Epithelial cell of prostate (primary cell): ENCODE results near the gene GSAP.
A peak's percentile ranks its signal among the peaks of the same experiment; 100 is the strongest.
"Not testable (repeated sequence)": the region's sequence is repeated elsewhere in the genome, so short reads cannot be mapped to it uniquely, and the experiment has no call there.

Source experiments
- DNase-seq: peaks from one replicate; pipeline ENCODE4 v3.0.0-alpha.2; 2011; ENCODE audit warnings: low read depth, low spot score
- H3K27ac ChIP-seq: fragments of 450-650 bp; 2 replicates; pipeline ENCODE4 v1.5.1; 2017; ENCODE audit warnings: mild to moderate bottlenecking

Gene GSAP

GRCh38 chr7:77335581-77335980 lies 80.6 kb downstream of the GSAP start:
- H3K27ac ChIP-seq, result no peak overlapping the region
- DNase-seq, result no peak

GRCh38 chr7:77334039-77334438 lies 82.1 kb downstream of the GSAP start:
- not testable (repeated sequence) for DNase-seq, H3K27ac ChIP-seq

DNA sequence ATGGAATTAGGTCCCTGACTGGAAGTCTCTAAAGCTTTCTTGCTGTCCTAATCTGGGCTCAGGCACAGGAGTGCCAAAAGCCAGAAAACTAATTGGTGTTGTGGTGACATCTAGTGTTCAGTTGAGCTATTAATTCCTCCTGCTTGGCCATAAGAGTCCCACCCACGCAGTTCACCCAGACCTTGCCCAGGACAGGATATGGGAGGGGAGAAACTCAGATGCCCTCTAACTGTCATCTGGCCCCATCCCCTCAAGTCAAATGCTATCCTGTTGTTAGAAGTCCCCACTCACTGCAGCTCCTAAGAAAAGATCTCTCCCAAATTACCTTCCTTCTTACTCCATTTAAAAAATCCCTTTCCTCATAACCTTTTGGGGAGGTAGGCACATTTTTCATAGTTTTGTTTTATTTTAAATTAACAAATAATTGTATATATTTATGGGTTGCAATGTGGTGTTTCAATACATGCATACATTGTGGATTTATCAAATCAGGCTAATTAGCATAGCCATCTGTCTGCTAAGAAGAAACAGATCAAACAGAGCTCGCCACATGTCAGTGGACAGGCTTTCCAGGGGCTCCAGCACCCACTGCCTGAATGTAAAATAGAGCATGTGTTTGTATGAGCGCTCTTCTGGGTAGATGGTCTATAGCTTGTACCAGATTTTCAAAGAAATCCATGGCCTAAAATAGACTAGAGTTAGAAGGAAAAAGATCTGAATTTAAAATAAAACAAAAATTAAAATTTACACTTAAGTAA lies 84.0 kb downstream of the GSAP start:
- no peak for DNase-seq
- no peak overlapping the region for H3K27ac ChIP-seq

GRCh38 chr7:77330169-77330882 lies 85.8 kb downstream of the GSAP start:
- no peak for DNase-seq
- no peak overlapping the region for H3K27ac ChIP-seq

DNA sequence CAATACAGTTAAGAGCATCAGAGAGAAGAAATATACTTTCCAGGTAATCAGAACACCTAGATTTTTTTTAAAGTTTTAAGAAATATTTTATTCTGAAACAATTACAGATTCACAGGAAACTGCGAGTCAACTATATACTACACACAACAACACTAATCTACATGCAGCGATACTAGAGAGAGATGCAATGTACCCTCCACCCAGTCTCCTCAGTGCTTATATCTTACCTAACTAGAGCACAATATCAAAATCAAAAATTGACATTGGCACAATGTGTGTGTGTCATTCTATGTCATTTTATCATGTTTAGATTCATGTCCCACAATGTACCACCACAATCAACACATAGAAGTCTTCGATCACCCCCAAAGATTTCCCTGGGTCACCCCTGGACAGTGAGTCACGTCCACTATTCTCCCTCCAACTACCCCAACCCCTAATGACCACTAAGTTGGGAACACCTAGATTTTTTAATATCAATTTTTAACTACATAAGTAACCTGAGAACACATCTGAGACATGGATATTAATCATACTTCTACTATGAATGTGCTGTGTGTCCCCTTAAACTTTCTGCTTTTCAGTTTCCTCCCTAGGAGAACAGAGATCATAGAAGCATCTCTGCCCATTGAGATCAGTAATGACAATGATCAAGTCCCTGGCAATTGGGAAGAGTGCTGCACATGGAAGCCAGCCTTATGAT lies 86.5 kb downstream of the GSAP start:
- H3K27ac ChIP-seq, result no peak overlapping the region
- no peak for DNase-seq

DNA sequence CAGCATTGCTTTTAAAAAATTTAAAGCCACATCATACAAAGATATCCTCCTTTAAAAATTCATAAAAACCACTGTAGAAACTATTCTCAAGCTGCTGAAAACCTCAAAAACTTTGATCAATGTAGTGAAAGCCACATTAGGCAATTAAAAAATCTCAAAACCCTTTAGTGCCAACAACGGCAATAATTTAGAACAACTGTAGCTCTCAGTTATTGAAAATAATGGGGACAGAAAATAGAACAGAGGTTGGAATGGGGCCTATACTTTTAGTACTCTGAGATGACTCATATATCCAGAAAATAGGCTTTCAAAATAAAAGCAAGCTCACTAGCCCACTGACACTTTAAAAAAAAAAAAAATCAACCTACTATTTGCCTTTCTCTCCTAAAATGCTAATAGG lies 87.5 kb downstream of the GSAP start:
- no peak for DNase-seq
- no peak overlapping the region for H3K27ac ChIP-seq

DNA sequence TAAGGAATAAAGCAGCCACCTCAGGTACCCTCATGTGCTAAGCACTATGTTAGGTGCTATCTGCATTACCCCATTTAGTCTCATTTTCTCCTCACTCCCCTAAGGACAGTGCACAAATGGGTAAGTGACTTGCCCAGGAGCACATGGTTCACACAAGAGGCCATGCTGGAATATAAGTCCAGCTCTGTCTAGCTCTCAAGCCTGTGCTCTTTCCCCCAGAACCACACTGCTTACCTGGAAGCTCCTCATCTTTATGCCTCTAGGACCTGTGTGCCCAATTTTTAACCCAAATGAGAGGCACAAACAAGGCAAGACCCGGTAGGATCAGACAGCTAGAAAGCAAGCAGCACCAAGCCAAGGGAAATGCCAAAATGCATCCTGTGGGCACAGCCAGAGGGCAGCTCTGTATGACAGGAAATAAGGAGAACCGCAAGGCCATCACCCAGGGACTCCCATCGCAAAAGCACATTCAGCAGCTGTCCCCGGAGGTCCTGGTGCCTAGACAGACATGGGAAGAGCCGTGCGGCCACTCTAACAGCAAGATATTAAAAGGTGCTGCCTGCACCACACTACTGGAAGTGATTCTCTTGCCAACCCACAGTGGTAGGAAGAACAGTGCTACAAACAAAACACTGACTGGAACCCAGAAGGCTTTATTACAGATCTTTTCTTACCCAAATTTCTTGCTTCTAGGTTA lies 88.1 kb downstream of the GSAP start:
- no peak for DNase-seq
- peak overlapping the region; percentile 57 for H3K27ac ChIP-seq

DNA sequence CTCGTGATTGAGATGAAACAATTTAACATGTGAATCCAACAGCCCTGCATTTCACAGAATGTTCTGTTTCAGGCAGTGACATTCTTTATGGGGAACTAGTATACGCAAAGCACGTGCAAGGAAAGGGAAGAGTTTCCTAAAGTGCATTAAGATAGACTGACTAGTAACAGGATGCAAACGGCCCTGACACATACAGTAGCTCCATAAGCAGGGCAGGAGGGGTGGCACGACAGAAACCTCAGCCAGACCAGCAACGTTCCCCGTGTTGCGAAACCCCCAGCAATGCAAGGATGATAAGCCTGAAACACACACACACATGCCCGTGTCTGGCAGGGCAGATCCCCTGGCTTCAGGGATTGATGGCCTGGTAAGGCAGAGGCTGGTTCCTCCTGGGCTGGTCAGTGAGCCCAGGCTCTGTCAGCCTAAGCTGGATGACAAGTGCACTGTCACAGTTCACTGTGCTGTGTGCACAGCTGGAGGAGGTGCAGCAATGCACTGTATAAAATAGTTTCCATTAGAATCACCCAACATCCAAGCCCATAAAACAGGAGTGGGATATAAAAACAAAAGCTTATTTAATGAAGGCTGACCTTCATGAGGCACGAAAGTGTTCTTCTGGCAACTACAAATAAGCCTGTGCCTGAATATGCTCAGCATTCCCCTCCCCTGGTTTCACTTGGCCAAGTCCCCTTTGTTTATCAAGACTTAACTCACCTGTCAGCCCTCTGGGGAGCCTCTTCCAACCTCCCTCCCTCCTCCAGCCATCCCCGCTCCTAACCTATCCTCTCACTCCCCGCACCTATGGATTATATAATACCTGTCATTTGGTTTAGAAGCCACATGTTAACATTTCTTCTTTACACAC lies 88.8 kb downstream of the GSAP start:
- H3K27ac ChIP-seq, result peak overlapping the region; percentile 57
- peak; percentile 74 for DNase-seq

DNA sequence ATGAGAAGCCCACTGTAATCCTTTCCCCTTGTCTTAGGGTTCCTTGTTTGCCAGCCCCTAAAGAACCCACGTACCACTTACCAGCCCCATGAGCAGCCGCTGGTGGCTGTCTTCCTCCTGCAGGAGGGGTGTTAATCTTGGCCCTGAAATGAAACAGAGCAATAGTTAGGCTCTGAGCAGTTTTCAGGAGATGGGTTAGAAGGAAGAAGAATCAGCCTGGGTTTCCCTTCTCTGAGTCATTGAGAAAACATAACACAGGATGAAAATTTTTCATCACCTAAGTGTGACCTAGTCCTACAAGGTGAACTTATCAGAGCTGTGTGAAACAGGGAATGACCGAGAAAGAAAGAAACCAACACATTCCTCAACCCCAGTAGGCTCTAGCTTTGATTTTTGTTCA lies 90.0 kb downstream of the GSAP start:
- no peak for DNase-seq
- H3K27ac ChIP-seq, result peak overlapping the region; percentile 57

DNA sequence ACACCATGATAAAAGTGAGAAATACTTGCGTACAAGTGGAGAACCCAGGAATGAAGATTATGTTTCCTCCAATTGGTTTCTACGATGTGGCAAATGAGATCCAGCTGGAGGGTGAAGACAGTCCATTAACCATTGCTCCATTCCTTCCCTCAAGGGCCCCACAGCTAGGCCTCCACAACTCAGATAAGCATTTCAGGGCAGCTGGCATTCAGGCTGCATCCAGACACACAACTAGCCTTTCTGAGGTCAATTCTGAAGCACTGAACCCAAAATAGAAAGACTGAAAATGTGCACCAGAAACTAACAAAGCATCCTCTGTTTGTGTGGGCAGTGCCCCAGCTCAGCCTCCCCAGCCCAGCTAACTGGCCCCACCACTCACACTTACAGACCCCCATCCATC lies 94.8 kb downstream of the GSAP start:
- H3K27ac ChIP-seq, result no peak overlapping the region
- DNase-seq, result no peak

DNA sequence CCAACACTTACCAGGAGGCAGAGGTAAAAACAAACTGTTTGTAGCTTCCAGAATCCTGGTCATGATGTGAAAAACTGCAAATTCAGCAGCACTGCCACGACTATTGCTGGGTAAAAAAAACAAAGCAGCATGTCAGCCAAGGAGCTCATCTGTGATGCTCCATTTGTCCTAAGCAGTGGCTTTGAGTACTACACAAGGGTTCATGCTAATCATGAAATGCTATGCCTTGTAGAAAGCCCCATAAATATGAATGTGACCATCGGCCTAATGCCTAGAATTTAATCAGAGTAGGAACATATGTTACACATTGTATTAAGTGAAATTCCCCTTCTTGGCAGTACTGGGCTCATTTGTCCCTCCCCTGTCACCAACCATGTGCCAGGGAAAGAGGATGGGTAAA lies 95.4 kb downstream of the GSAP start:
- H3K27ac ChIP-seq, result no peak overlapping the region
- no peak for DNase-seq

DNA sequence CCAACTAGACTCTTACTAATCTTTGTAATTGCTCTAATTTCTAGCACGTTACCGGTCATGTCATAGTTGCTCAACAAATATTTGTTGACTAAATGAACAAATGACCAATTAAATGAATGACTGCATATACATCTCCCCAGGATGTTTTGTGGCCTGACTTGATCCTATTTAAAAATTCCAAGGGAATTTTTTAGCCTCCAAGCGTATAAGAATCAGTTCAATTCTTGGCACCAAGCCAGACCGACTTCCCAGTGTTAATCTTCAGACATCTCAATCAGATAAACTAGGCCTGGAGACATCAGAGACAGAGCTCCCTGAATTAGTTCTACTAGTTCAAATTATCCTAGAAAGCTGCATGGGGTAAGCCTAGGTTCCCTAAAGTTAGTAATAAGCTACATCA lies 96.0 kb downstream of the GSAP start:
- no peak overlapping the region for H3K27ac ChIP-seq

GRCh38 chr7:77318019-77318418 lies 98.1 kb downstream of the GSAP start:
- H3K27ac ChIP-seq, result no peak overlapping the region
- no peak for DNase-seq

More for the DNA sequence above, 96.0 kb downstream of the GSAP start:
- no peak for DNase-seq

DNA sequence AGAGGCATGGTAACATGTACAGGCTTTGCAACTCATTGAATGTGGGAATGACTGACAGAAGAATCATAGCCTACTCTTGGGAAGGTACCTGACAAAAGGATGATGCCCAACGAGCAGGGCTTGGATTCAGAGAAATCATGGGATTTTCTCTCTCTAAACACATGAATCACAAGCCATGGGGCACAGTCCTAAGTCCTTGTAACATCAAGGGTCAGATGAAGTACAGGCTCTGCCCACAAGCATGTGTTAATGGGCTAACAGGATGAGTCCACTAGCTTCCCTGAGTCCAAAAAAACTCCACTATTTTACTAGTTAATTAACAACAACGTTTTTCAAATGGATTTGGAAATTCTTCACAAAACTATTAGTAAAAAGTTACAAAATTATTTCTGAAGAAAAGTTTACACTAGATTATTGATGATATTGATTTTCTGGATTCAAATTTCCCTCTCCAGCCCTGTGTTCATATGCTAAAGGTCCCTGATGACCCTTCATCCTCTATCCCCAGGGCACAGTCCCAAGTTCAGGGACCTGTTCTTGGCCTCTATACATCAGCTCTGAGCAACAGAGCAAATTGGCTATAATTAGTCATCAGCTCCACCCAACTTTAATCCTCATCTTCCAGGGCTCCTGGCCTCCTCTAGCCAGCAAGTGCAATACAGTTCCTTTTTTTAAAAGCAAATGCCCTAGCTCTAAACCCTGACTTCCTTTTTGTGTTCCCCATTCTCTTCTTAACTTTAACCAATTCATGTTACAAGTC lies 99.8 kb downstream of the GSAP start:
- H3K27ac ChIP-seq, result no peak overlapping the region
- DNase-seq, result no peak

GRCh38 chr7:77315182-77315591 lies 101.0 kb downstream of the GSAP start:
- no peak overlapping the region for H3K27ac ChIP-seq
- DNase-seq, result no peak

DNA sequence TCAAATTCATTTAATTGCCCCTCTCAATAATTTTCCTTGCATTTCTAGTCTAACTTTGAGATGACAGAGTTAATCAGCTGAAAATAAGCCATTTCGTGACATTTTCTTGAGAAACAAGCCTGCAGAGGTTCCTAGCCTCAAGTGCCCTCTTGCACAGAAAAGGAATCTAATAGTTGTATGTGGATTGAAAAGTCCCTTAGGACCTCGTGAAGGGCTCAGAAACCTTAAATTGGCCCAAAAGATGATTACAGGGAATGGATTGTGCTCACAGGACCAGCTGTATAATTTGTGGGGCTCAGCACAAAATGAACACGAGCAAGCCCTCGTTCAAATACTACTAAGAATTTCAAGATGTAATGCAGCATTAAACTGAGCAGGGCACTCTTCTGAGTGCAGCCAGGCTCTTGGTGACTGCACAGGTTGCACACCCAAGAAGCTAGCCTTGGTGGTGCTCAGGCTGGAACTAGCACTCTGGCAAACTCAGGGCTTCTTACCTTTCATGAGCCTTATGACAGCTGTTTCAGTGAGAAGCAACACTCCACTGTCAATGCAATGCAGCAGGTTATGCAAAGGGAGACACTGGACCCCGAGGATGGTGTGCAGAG lies 102.2 kb downstream of the GSAP start:
- no peak for DNase-seq
- no peak overlapping the region for H3K27ac ChIP-seq

DNA sequence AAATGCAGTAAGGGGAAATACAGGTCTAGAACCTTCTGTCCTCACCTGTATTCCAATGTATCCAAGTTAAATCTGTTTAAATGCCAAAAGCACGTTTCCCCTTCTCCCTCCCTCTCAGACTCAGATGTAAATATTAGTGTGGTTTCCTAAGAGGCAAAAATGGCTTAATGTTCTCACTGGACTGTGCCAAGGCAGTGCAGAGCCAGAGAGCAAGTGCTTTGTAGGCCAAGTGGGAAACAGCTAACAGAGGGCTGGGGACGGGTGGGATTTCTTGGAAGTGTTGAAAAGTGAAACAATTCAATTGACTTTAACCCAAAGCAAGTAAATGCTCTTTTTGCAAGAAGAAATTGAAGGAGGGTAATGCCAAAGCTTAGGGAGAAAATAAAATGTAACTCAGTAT lies 103.1 kb downstream of the GSAP start:
- DNase-seq, result no peak
- no peak overlapping the region for H3K27ac ChIP-seq

DNA sequence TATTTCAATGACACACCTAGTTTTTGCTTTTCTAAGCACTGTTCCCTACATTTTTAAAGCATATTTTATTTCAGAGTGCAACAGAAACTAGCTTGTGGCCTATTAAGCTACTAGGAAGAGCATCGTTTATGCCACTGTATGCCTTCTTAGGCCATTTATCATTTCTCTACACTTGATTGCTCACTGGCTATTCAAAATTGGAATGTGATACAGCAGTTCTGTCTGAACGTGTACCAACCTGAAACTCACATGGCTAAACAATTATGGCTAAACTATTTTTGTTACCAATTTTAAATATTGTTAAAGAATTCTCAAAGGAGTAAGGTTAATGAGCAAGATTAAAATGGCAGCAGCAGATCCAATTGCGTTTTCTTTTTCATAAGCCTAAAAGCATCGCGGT lies 105.2 kb downstream of the GSAP start:
- no peak for DNase-seq
- H3K27ac ChIP-seq, result peak overlapping the region; percentile 67
